PC-9 (cell line): ENCODE measurements around the gene INHBB.

Experiments used
- CTCF ChIP-seq: fragments of 200-600 bp; sonication (generic); conservative IDR thresholded peaks from 2 replicates; pipeline ENCODE4 v1.6.1; 2017; ENCODE audit warnings: mixed run types, antibody characterized with exemption, mild to moderate bottlenecking, moderate library complexity
- EZH2 ChIP-seq: fragments of 200-600 bp; sonication (generic); IDR thresholded peaks from 2 replicates; pipeline ENCODE4 v1.8.0; 2017; ENCODE audit warnings: antibody characterized with exemption, low read depth

- no peak for TF ChIP-seq EZH2
- TF ChIP-seq CTCF: no peak
Measured at GRCh38 chr2:120393456-120393855, 47.5 kb downstream of the INHBB start.
